Liver (tissue), 9 donors: ENCODE data around the gene HEMGN. TPM values are rescaled to one million over a fixed set of nuclear protein-coding genes. Genes with fewer than 3 reads are reported as not detected.

ENCODE experiments used
- DNase-seq: peaks from one replicate; pipeline ENCODE4 v3.0.0-alpha.2; 2017; ENCODE audit warnings: low spot score
- H3K27ac ChIP-seq, 2 donors: one replicate each; pipeline ENCODE4 v1.7.0; 2013; ENCODE audit warnings: inconsistent platforms in 2 of 2, low read length in 2 of 2, control low read depth in 1 of 2, low read depth in 1 of 2, mild to moderate bottlenecking in 1 of 2
- H3K27me3 ChIP-seq, 4 donors: one replicate each; pipeline versions ENCODE4 v1.6.1 to v1.7.0; 2013; ENCODE audit warnings: low read length in 3 of 4, inconsistent platforms in 1 of 4, mild to moderate bottlenecking in 1 of 4, moderate library complexity in 1 of 4; ENCODE audit not compliant: control insufficient read depth in 4 of 4, insufficient read depth in 4 of 4
- H3K36me3 ChIP-seq, 4 donors: one replicate each; pipeline versions ENCODE4 v1.6.1 to v1.7.0; 2013; ENCODE audit warnings: low read length in 3 of 4, mild to moderate bottlenecking in 3 of 4, low read depth in 1 of 4, moderate library complexity in 1 of 4; ENCODE audit not compliant: control insufficient read depth in 4 of 4, insufficient read depth in 3 of 4
- H3K4me1 ChIP-seq, 4 donors: one replicate each; pipeline versions ENCODE4 v1.6.1 to v1.7.0; 2013; ENCODE audit warnings: low read length in 3 of 4, mild to moderate bottlenecking in 3 of 4, moderate library complexity in 1 of 4; ENCODE audit not compliant: control insufficient read depth in 4 of 4, insufficient read depth in 4 of 4
- H3K4me3 ChIP-seq, 3 donors: one replicate each; pipeline versions ENCODE4 v1.6.1 to v1.7.0; 2013; ENCODE audit warnings: low read length in 3 of 3, control low read depth in 1 of 3, low read depth in 1 of 3, mild to moderate bottlenecking in 1 of 3
- H3K9ac ChIP-seq, 2 donors: one replicate each; pipeline ENCODE4 v1.7.0; 2013; ENCODE audit warnings: low read length in 2 of 2, mild to moderate bottlenecking in 2 of 2, moderate library complexity in 2 of 2, control low read depth in 1 of 2, low read depth in 1 of 2
- H3K9me3 ChIP-seq, 4 donors: one replicate each; pipeline versions ENCODE4 v1.6.1 to v1.7.0; 2013; ENCODE audit warnings: low read length in 3 of 4; ENCODE audit not compliant: control insufficient read depth in 4 of 4
- ATF3 ChIP-seq: IDR thresholded peaks from 2 replicates; pipeline ENCODE4 v1.6.1; 2016; ENCODE audit warnings: antibody characterized with exemption
- CTCF ChIP-seq: fragments of 150-350 bp; IDR thresholded peaks from 2 replicates; pipeline ENCODE4 v1.5.1; 2017; ENCODE audit warnings: improper control_type of control experiment, low read depth, low read length; ENCODE audit not compliant: missing input control
- EGR1 ChIP-seq, 2 donors: IDR thresholded peaks; 2 replicates each; pipeline ENCODE4 v1.6.1; 2016 to 2018; ENCODE audit warnings: antibody characterized with exemption in 2 of 2, low read depth in 2 of 2
- FOXA2 ChIP-seq: IDR thresholded peaks from 2 replicates; pipeline ENCODE4 v1.6.1; 2016; ENCODE audit warnings: antibody characterized with exemption
- GABPA ChIP-seq, 2 donors: IDR thresholded peaks in 1 of 2; conservative IDR thresholded peaks in 1 of 2; 2 replicates each; pipeline ENCODE4 v1.6.1; 2016; ENCODE audit warnings: antibody characterized with exemption in 2 of 2, mild to moderate bottlenecking in 1 of 2, moderate library complexity in 1 of 2
- HNF4A ChIP-seq, 2 donors: conservative IDR thresholded peaks; 2 replicates each; pipeline ENCODE4 v1.6.1; 2016; ENCODE audit warnings: antibody characterized with exemption in 2 of 2, mild to moderate bottlenecking in 2 of 2
- HNF4G ChIP-seq: IDR thresholded peaks from 2 replicates; pipeline ENCODE4 v1.6.1; 2016; ENCODE audit warnings: antibody characterized with exemption
- NR2F2 ChIP-seq: IDR thresholded peaks from 2 replicates; pipeline ENCODE4 v1.6.1; 2016; ENCODE audit warnings: antibody characterized with exemption
- RAD21 ChIP-seq, 2 donors: IDR thresholded peaks; 2 replicates each; pipeline ENCODE4 v1.6.1; 2016; ENCODE audit warnings: antibody characterized with exemption in 2 of 2, mild to moderate bottlenecking in 2 of 2
- RXRA ChIP-seq, 2 donors: IDR thresholded peaks; 2 replicates each; pipeline ENCODE4 v1.6.1; 2017 to 2018; ENCODE audit warnings: antibody characterized with exemption in 2 of 2, mild to moderate bottlenecking in 1 of 2
- SP1 ChIP-seq: IDR thresholded peaks from 2 replicates; pipeline ENCODE4 v1.6.1; 2018; ENCODE audit warnings: antibody characterized with exemption, mild to moderate bottlenecking
- TAF1 ChIP-seq: conservative IDR thresholded peaks from 2 replicates; pipeline ENCODE4 v1.6.1; 2016; ENCODE audit warnings: antibody characterized with exemption, mild to moderate bottlenecking
- YY1 ChIP-seq: IDR thresholded peaks from 2 replicates; pipeline ENCODE4 v1.6.1; 2016; ENCODE audit warnings: antibody characterized with exemption, mild to moderate bottlenecking
- WGBS: extraction: QIAGEN DNeasy Blood & Tissue Kit; methylation state at CpG from one replicate; pipeline ENCODE4 v1.1.7; 2013; 5-methylcytosine and 5-hydroxymethylcytosine counted together
- polyA plus RNA-seq, 2 donors: library from polyadenylated mRNA; stranded (reverse) in 1 of 2; unstranded in 1 of 2; fragments of 200-250 nt in 1 of 2; fragments of >200 nt in 1 of 2; fragmentation: Nextera tagmentation in 1 of 2; extraction: Ambion mirVana in 1 of 2; gene quantifications; one replicate each; pipeline versions ENCODE4 v1.2.1 to v1.2.3, GENCODE V29; 2013 to 2015
- total RNA-seq, 2 donors: library from RNA; depleted of rRNA; stranded (reverse); fragments of >200 nt; gene quantifications; one replicate each; pipeline ENCODE4 v1.2.3, GENCODE V29; 2014
- TF ChIP-seq, protein P1 (sequence below): IDR thresholded peaks from 2 replicates; pipeline ENCODE4 v1.6.1; 2016; ENCODE audit warnings: antibody characterized with exemption
- TF ChIP-seq, protein P2 (sequence below): IDR thresholded peaks from 2 replicates; pipeline ENCODE4 v1.6.1; 2016; ENCODE audit warnings: antibody characterized with exemption
- donor health status: healthy.
- donor health status: healthy.
- donor health status: healthy.
- donor health status: healthy.
- donor health status: healthy.

HEMGN gene
- total and polyA plus RNA-seq, 4 donors, result 0.06 to 218 (median 0.08) TPM; not detected in 1

DNA sequence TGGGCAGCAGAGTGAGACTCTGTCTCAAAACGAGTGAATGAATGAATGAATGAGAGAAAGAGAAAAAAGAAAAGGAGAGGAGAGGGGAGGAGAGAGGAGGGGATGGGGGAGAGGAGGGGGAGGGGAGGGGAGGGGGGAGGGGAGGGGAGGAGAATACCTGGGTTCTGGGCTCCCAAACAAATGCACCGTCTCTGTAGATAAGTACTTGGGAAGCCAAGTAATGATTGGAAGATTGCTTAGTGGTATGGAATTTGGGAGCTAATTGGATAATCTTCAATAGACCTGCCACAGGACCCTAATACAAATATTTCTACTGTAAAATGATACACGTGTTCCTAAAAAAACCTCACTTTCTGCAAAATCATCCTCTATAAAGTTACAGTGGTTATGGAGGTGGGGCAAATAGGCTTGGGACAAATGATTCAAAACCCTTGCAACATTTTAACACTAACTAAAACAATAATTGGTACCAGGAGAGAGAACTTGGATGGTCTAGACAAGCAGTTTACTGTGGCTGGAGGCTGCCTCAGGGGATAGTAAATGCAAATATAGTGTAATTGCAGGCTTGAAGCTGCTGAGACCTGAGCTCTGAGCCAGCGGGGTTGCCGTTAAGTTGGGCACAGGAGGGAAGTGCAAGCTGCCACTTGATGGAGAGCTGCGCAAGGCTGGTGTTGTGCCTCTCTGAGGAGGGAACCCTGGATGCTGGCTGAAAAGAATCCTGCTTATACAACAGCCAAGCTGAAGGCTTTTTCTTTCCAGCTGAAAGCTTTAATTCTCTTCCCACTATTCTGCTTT lies 3.5 kb downstream of the HEMGN start:
- H3K4me3 ChIP-seq, result no peak overlapping the region
- peaks cover 0 to 2% (median 0%) of the 10 kb centered on the region in 4 donors for H3K27me3 ChIP-seq
- no peak for DNase-seq
- no peaks in the 10 kb centered on the region for H3K4me1 ChIP-seq
- no peaks in the 10 kb centered on the region for H3K9me3 ChIP-seq
- H3K9ac ChIP-seq, result no peak overlapping the region
- no peak overlapping the region for H3K27ac ChIP-seq
- H3K36me3 ChIP-seq, result no peaks in the 10 kb centered on the region
- WGBS, result 44% methylated on average over 6 of the region's 6 CpGs
- TF ChIP-seq, protein P1, sequence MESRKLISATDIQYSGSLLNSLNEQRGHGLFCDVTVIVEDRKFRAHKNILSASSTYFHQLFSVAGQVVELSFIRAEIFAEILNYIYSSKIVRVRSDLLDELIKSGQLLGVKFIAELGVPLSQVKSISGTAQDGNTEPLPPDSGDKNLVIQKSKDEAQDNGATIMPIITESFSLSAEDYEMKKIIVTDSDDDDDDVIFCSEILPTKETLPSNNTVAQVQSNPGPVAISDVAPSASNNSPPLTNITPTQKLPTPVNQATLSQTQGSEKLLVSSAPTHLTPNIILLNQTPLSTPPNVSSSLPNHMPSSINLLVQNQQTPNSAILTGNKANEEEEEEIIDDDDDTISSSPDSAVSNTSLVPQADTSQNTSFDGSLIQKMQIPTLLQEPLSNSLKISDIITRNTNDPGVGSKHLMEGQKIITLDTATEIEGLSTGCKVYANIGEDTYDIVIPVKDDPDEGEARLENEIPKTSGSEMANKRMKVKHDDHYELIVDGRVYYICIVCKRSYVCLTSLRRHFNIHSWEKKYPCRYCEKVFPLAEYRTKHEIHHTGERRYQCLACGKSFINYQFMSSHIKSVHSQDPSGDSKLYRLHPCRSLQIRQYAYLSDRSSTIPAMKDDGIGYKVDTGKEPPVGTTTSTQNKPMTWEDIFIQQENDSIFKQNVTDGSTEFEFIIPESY, result no peak
- TF ChIP-seq YY1 (no peak), RXRA (IDR thresholded peaks at IDR 0.05) (no peak), NR2F2 (no peak), CTCF (no peak), TAF1 (no peak), SP1 (no peak), HNF4G (no peak), EGR1 (IDR thresholded peaks at IDR 0.05; ENCODE audit: low read depth in 2 of 2) (no peak)

DNA sequence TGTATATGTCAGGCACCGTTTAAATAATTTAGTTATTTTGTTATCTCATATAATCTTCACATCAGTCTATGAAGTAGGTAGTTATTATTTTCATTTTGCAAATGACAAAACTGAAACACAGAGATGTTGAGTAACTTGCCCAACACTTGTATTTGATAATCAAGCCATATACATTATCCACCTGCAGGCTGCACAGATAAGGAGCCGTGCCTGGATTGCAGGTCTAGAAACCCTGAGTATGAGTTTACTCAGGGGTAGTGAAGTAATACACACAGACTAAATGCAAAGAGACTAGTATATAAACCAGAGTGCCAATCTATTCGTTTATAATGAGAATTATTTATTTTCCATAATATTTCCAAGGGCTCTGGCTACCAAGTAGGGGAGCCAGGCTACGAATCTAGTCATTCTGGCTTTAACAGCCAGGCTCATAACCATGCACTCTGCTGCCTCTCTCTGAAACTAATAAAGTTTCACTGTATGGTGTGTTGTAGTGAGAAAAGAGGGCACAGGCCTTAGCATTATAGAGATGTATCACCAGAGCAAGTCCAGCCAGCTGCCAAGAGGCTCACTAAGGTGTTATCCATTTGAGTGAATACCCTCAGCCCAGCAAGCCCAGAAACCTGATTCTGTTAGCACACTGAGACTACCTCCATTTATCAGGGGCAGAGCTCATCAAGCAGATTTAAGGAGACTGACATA lies 4.5 kb downstream of the HEMGN start:
- TF ChIP-seq GABPA (IDR thresholded peaks at IDR 0.05 in 1 of 2, conservative IDR thresholded peaks at IDR 0.05 in 1 of 2) (no peak), RAD21 (IDR thresholded peaks at IDR 0.05) (no peak), RXRA (IDR thresholded peaks at IDR 0.05) (no peak), NR2F2 (no peak), EGR1 (IDR thresholded peaks at IDR 0.05; ENCODE audit: low read depth in 2 of 2) (no peak), TAF1 (no peak), ATF3 (no peak), FOXA2 (no peak), CTCF (no peak), SP1 (no peak), HNF4A (conservative IDR thresholded peaks at IDR 0.05) (no peak)
- TF ChIP-seq, protein P2, sequence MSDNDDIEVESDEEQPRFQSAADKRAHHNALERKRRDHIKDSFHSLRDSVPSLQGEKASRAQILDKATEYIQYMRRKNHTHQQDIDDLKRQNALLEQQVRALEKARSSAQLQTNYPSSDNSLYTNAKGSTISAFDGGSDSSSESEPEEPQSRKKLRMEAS, result no peak
- TF ChIP-seq, protein P1, result no peak
- WGBS, result 70% methylated on average over 4 of the region's 4 CpGs
- DNase-seq, result no peak
- Histone ChIP-seq H3K4me1 (no peaks in the 10 kb centered on the region), H3K36me3 (no peaks in the 10 kb centered on the region), H3K4me3 (no peak overlapping the region), H3K9me3 (no peaks in the 10 kb centered on the region), H3K27me3 (peaks cover 0 to 2% (median 0%) of the 10 kb centered on the region in 4 donors), H3K27ac (no peak overlapping the region), H3K9ac (no peak overlapping the region)
